Upper lobe of left lung (tissue), 4 donors: ENCODE results near the gene ALS2CL.

Source experiments
- EP300 ChIP-seq, 4 donors: sonication (generic); formaldehyde crosslinking; IDR thresholded peaks; one replicate each; pipeline ENCODE4 v1.5.1; 2017; ENCODE audit warnings: antibody characterized with exemption in 4 of 4, control low read depth in 2 of 4
- TF ChIP-seq, protein P1 (sequence below), 6 experiments: fragments of 450-650 bp in 4 of 6; fragments of 200-600 bp in 2 of 6; sonication (generic) in 2 of 6; IDR thresholded peaks; one replicate each; pipeline ENCODE4 v1.5.1; 2016 to 2019; ENCODE audit warnings: antibody characterized with exemption in 6 of 6

DNA sequence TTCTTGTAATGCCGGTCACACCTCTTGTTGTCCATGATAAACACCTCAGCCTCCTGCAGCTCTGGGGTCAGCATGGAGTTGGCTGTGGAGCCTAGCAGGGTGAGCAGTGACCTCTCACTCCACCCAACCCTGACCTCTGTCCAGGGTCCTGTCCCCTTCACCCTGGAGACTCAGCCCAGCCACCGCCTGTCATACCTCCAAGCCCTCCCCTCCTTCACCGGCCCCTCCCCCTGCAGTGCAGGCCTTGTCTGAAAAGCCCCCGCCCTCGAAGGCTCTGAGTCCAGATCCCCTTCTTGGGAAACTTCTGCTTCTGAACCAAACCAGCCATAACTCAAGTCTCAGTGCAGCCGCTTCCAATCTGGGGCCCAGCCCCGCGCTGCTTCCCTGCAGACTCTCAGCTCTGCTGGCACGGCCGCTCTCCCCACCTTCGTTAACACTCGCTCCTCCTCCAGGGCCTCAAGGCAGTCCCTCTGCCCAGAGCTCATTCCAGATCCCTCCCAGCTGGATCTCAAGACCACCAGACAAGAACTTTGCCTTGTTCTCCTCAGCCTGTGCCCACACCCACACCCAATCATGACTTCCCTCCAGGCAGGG is 49.6 kb upstream of the ALS2CL start:
- TF ChIP-seq, protein P1, sequence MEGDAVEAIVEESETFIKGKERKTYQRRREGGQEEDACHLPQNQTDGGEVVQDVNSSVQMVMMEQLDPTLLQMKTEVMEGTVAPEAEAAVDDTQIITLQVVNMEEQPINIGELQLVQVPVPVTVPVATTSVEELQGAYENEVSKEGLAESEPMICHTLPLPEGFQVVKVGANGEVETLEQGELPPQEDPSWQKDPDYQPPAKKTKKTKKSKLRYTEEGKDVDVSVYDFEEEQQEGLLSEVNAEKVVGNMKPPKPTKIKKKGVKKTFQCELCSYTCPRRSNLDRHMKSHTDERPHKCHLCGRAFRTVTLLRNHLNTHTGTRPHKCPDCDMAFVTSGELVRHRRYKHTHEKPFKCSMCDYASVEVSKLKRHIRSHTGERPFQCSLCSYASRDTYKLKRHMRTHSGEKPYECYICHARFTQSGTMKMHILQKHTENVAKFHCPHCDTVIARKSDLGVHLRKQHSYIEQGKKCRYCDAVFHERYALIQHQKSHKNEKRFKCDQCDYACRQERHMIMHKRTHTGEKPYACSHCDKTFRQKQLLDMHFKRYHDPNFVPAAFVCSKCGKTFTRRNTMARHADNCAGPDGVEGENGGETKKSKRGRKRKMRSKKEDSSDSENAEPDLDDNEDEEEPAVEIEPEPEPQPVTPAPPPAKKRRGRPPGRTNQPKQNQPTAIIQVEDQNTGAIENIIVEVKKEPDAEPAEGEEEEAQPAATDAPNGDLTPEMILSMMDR (IDR thresholded peaks at IDR 0.05) = no peak
- TF ChIP-seq EP300 (IDR thresholded peaks at IDR 0.05) = no peak
